GM12865 (cell line): ENCODE data around the gene MMP8.

Source experiments
- DNase-seq: peaks from one replicate; pipeline ENCODE4 v3.0.0; 2010; ENCODE audit warnings: low read depth
- H3K4me3 ChIP-seq: 2 replicates; pipeline ENCODE4 v1.5.1; 2011; ENCODE audit warnings: mild to moderate bottlenecking, low read depth, low read length, control low read depth
- TF ChIP-seq, protein P1 (sequence below): IDR thresholded peaks from 2 replicates; pipeline ENCODE4 v1.5.1; 2011; ENCODE audit warnings: low read length, control low read depth, low read depth, inconsistent platforms; ENCODE audit not compliant: insufficient read depth; ENCODE audit errors: missing control alignments

Gene MMP8

DNA sequence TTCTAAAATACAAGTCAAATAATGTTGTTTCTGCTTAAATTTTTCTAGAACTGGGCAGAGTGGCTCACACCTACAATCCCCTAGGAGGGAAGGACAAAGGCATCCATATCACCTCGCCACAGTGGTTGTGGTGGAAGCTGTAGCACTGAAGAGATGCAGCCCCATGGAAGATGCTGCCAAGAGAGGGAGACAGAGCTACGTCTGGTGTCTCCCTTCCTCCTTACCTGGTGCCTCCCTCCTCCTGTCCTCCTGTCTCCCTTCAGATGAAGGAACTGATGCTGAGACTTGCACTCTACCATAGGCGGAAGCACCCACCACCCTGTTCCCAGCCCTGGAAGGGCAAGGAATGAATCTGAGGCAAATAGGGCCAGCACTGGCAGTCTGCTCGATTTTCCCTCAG, 41.5 kb downstream of the MMP8 start:
- no peak for DNase-seq
- H3K4me3 ChIP-seq, result no peak overlapping the region
- TF ChIP-seq, protein P1, sequence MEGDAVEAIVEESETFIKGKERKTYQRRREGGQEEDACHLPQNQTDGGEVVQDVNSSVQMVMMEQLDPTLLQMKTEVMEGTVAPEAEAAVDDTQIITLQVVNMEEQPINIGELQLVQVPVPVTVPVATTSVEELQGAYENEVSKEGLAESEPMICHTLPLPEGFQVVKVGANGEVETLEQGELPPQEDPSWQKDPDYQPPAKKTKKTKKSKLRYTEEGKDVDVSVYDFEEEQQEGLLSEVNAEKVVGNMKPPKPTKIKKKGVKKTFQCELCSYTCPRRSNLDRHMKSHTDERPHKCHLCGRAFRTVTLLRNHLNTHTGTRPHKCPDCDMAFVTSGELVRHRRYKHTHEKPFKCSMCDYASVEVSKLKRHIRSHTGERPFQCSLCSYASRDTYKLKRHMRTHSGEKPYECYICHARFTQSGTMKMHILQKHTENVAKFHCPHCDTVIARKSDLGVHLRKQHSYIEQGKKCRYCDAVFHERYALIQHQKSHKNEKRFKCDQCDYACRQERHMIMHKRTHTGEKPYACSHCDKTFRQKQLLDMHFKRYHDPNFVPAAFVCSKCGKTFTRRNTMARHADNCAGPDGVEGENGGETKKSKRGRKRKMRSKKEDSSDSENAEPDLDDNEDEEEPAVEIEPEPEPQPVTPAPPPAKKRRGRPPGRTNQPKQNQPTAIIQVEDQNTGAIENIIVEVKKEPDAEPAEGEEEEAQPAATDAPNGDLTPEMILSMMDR, result no peak

DNA sequence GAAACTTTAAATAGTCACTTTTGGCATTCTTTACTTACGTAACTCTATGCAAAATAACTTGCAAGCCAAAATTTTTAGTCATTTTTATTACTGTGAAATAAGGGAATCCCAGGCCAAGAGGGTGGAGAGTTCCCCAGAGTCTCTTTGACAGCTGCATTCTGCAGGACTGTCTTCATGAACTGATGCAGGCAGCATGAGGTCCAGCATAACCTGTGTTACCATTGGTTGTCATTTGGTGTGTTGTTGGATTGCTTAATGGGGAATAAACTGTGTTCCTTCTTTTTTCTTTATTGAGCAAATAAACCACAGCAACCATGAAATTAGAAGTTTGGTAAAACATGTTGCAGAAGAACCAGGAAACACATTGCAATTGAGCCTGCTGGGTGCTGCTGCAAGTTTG, 43.8 kb downstream of the MMP8 start:
- TF ChIP-seq, protein P1, result no peak
- DNase-seq, result no peak
- H3K4me3 ChIP-seq, result no peak overlapping the region

DNA sequence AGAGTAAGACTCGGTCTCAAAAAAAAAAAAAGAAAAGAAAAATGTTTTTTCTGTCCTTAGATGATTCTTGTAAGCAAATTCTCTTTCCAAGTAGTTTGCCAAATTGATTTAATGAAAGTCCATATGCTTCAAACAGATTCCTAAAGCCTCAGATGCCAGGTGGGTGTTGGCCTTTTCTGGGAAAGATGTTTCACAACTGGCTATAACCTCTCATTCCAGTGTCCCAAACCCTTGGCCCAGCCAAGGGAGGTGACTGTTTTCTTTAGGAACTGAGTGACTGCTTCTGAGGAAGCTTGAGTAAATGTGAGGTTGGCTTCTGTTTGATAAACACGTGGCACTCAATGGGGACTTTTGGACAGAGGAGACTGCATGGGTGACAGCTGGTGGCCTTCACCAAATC, 46.7 kb downstream of the MMP8 start:
- no peak for DNase-seq
- TF ChIP-seq, protein P1, result no peak

DNA sequence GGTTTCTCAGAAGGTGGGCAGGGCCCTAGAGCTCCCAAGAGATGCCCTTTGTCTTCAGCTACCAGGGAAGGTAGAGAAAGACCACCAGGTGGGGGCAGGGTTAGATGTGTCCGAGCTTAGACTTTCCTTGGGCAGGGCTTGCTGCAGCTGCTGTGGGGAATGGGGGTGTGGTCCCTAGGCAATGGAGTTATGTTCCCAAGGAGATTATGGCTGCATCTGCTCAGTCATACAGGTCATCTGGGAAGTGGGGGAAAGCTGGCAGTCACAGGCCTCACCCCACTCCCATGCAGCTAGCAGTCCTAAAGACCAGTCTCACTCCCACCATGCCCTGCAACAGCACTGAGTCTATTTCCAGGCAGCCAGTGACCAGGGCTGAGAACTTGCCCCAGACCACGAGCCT, 48.7 kb downstream of the MMP8 start:
- TF ChIP-seq, protein P1, result no peak
- DNase-seq, result no peak

More for the DNA sequence above, 46.7 kb downstream of the MMP8 start:
- H3K4me3 ChIP-seq, result no peak overlapping the region

DNA sequence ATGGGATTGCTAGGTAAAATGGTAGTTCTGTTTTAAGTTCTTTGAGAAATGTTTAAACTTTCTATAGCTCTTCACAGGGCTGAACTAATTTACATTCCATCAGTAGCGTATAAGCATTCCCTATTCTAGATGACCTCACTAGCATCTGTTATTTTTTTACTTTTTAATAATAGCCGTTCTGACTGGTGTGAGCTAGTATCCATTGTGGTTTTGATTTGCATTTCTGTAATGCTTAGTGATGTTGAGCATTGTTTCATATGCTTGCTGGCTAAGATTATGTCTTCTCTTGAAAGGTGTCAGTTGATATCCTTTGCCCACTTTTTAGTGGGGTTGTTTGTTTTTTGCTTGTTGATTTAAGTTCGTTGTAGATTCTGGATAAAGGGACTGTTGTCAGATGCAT, 55.1 kb downstream of the MMP8 start:
- peak; percentile 6 for DNase-seq
- TF ChIP-seq, protein P1, result no peak
- H3K4me3 ChIP-seq, result no peak overlapping the region

More for the DNA sequence above, 48.7 kb downstream of the MMP8 start:
- H3K4me3 ChIP-seq, result no peak overlapping the region

DNA sequence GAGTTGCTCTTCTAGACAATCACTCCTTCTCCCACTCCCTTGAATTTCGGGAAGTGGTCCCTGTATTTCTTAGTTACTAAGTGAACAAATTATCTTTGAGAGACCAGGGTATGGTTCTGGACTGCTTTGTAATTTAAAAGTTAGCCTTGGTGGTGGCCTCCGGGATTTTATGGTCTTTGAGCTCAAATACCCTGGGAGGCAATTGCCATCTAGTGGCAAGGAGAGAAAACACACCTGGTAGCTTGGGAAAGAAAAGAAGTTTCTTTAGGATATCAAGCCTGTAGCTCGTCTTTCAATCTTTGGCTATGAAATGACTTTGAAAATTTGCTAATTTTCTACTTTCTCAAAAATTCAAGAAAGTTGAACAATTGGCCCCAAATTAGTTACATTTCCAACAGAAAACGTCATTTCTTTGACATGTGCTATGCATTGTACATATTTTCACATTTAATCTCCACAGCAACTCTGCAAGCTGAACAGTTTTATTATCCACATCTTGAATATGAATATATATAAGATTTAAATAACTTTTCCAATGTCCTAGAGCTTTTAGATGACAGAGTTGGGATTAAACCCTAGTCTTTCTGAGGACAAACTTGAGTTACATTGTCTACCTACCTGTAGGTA, 58.3 kb downstream of the MMP8 start:
- TF ChIP-seq, protein P1, result peak; percentile 80
- peak; percentile 44 for DNase-seq
- no peak overlapping the region for H3K4me3 ChIP-seq

DNA sequence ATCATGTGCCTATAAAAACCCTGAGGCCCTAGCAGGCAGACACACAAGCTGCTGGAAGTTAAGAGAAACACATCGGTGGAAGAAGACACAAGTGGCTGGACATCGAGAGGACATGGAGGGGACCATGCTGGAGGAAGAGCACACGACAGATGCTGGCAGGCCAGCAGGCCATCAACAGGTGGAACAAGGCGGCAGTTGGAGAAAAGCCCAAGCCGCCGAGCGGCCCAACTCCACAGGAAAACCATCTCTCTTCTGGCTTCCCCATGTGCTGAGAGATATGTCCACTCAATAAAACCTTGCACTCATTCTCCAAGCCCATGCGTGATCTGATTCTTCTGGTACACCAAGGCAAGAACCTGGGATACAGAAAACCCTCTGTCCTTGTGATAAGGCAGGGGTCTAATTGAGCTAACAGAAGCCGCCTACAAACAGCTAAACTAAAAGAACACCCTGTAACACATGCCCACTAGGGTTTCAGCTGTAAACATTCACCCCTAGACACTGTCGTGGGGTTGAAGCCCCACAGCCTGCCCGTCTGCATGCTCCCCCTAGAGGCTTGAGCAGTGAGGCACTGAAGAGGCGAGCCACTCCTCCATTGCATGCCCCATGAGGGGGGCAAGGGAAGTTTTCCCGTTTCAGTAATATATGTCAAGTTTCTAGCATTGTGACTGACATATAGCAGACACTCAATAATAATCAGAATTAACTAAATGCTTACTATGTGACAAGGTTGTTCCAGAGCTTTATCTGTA, 60.6 kb downstream of the MMP8 start:
- DNase-seq, result peak; percentile 26
- H3K4me3 ChIP-seq, result no peak overlapping the region
- TF ChIP-seq, protein P1, result peak; percentile 57
